Trophoblast cell (in vitro differentiated cells and primary cell): ENCODE measurements around the gene BPGM.
A peak's percentile ranks its signal among the peaks of the same experiment; 100 is the strongest.

ENCODE experiments used
- DNase-seq, 2 donors: peaks; one replicate each; pipeline ENCODE4 v3.0.0-alpha.2; 2016
- H2AFZ ChIP-seq: 2 replicates; pipeline ENCODE4 v1.6.1; 2013; ENCODE audit warnings: low read length, moderate library complexity, mild to moderate bottlenecking; ENCODE audit not compliant: insufficient read depth, poor library complexity
- H2AK5ac ChIP-seq: 2 replicates; pipeline ENCODE4 v1.6.1; 2013; ENCODE audit warnings: mild to moderate bottlenecking, low read length
- H2BK120ac ChIP-seq: 2 replicates; pipeline ENCODE4 v1.6.1; 2013; ENCODE audit warnings: low read length, mild to moderate bottlenecking, moderate library complexity; ENCODE audit not compliant: insufficient read depth, poor library complexity
- H2BK12ac ChIP-seq: 2 replicates; pipeline ENCODE4 v1.6.1; 2013; ENCODE audit warnings: mild to moderate bottlenecking, low read length, moderate library complexity
- H2BK5ac ChIP-seq: 2 replicates; pipeline ENCODE4 v1.6.1; 2013; ENCODE audit warnings: low read length, low read depth, moderate library complexity, mild to moderate bottlenecking; ENCODE audit not compliant: poor library complexity
- H3K14ac ChIP-seq: 2 replicates; pipeline ENCODE4 v1.6.1; 2013; ENCODE audit warnings: mild to moderate bottlenecking, low read length
- H3K18ac ChIP-seq: 2 replicates; pipeline ENCODE4 v1.6.1; 2013; ENCODE audit warnings: mild to moderate bottlenecking, low read length
- H3K23ac ChIP-seq: 2 replicates; pipeline ENCODE4 v1.6.1; 2013; ENCODE audit warnings: low read length
- H3K27ac ChIP-seq: 2 replicates; pipeline ENCODE4 v1.5.1; 2013; ENCODE audit warnings: low read depth, mild to moderate bottlenecking, inconsistent platforms, low read length, moderate library complexity
- H3K27me3 ChIP-seq: 2 replicates; pipeline ENCODE4 v1.6.1; 2013; ENCODE audit warnings: inconsistent platforms, mild to moderate bottlenecking, low read length, moderate library complexity; ENCODE audit not compliant: insufficient read depth
- H3K36me3 ChIP-seq, 2 experiments: 1 replicate in 1 of 2; 2 replicates in 1 of 2; pipeline ENCODE4 v1.6.1; 2013; ENCODE audit warnings: low read length in 2 of 2, mild to moderate bottlenecking in 2 of 2, moderate library complexity in 1 of 2; ENCODE audit not compliant: insufficient read depth in 2 of 2, control insufficient read depth in 1 of 2
- H3K4ac ChIP-seq: 2 replicates; pipeline ENCODE4 v1.6.1; 2013; ENCODE audit warnings: low read depth, mild to moderate bottlenecking, low read length, moderate library complexity
- H3K4me1 ChIP-seq, 2 experiments: 1 replicate in 1 of 2; 2 replicates in 1 of 2; pipeline ENCODE4 v1.6.1; 2013; ENCODE audit warnings: low read length in 2 of 2, mild to moderate bottlenecking in 2 of 2, moderate library complexity in 1 of 2; ENCODE audit not compliant: insufficient read depth in 2 of 2, control insufficient read depth in 1 of 2
- H3K4me2 ChIP-seq: 2 replicates; pipeline ENCODE4 v1.6.1; 2013; ENCODE audit warnings: inconsistent platforms, mild to moderate bottlenecking, low read length, moderate library complexity
- H3K4me3 ChIP-seq: 2 replicates; pipeline ENCODE4 v1.5.1; 2013; ENCODE audit warnings: mild to moderate bottlenecking, low read depth, low read length, inconsistent platforms
- H3K79me1 ChIP-seq: one replicate; pipeline ENCODE4 v1.6.1; 2013; ENCODE audit warnings: low read length
- H3K79me2 ChIP-seq: 2 replicates; pipeline ENCODE4 v1.6.1; 2013; ENCODE audit warnings: low read length, mild to moderate bottlenecking; ENCODE audit not compliant: control insufficient read depth, insufficient read depth, poor library complexity
- H3K9ac ChIP-seq: 2 replicates; pipeline ENCODE4 v1.6.1; 2013; ENCODE audit warnings: mild to moderate bottlenecking, low read length
- H3K9me3 ChIP-seq: 2 replicates; pipeline ENCODE4 v1.6.1; 2013; ENCODE audit warnings: low read depth, mild to moderate bottlenecking, control low read depth, inconsistent platforms, low read length; ENCODE audit not compliant: insufficient read depth
- H4K12ac ChIP-seq: 2 replicates; pipeline ENCODE4 v1.6.1; 2013; ENCODE audit warnings: low read depth, mild to moderate bottlenecking, low read length, moderate library complexity
- H4K8ac ChIP-seq: 2 replicates; pipeline ENCODE4 v1.6.1; 2013; ENCODE audit warnings: low read depth, mild to moderate bottlenecking, low read length, moderate library complexity
- H4K91ac ChIP-seq: one replicate; pipeline ENCODE4 v1.6.1; 2013; ENCODE audit warnings: low read depth, mild to moderate bottlenecking, low read length, moderate library complexity
- WGBS: extraction: QIAGEN DNeasy Blood & Tissue Kit; methylation state at CpG from one replicate; pipeline ENCODE4 v1.1.7; 2013; ENCODE audit warnings: missing lambda C conversion rate; ENCODE audit not compliant: insufficient read length, insufficient coverage; ENCODE audit errors: extremely low coverage; 5-methylcytosine and 5-hydroxymethylcytosine counted together

The BPGM gene

GRCh38 chr7:134643131-134643530 lies 3.5 kb upstream of the BPGM start:
- H2BK12ac ChIP-seq, result no peak overlapping the region

GRCh38 chr7:134645478-134645877 lies 1.2 kb upstream of the BPGM start:
- no peak overlapping the region for H2BK12ac ChIP-seq
- no peak overlapping the region for H3K23ac ChIP-seq
- no peak overlapping the region for H3K4me3 ChIP-seq
- H2BK5ac ChIP-seq, result no peak overlapping the region
- H3K4ac ChIP-seq, result no peak overlapping the region
- H3K14ac ChIP-seq, result no peak overlapping the region
- peaks cover 4% of the 10 kb centered on the region for H3K79me1 ChIP-seq
- no peak overlapping the region for H2AK5ac ChIP-seq
- H3K9ac ChIP-seq, result no peak overlapping the region
- no CpG with 5 or more reads among the region's 5 CpGs for WGBS
- no peaks in the 10 kb centered on the region for H3K9me3 ChIP-seq
- H4K8ac ChIP-seq, result no peak overlapping the region
- no peak overlapping the region for H2BK120ac ChIP-seq
- H3K18ac ChIP-seq, result no peak overlapping the region
- H4K91ac ChIP-seq, result no peak overlapping the region
- no peaks in the 10 kb centered on the region for H3K79me2 ChIP-seq
- H3K27me3 ChIP-seq, result no peaks in the 10 kb centered on the region
- H3K4me2 ChIP-seq, result peak overlapping the region; percentile 82
- no peak for DNase-seq
- no peaks in the 10 kb centered on the region for H3K36me3 ChIP-seq
- H3K4me1 ChIP-seq, result no peaks in the 10 kb centered on the region
- no peak overlapping the region for H2AFZ ChIP-seq
- H4K12ac ChIP-seq, result no peak overlapping the region
- no peak overlapping the region for H3K27ac ChIP-seq

More at GRCh38 chr7:134643131-134643530, 3.5 kb upstream of the BPGM start:
- no peak overlapping the region for H3K23ac ChIP-seq
- no peak overlapping the region for H3K14ac ChIP-seq
- no peak overlapping the region for H4K91ac ChIP-seq
- H3K4ac ChIP-seq, result no peak overlapping the region
- H3K27me3 ChIP-seq, result no peaks in the 10 kb centered on the region
- no peak overlapping the region for H3K4me2 ChIP-seq
- H3K9ac ChIP-seq, result no peak overlapping the region
- no CpG with 5 or more reads among the region's 1 CpG for WGBS
- H2BK5ac ChIP-seq, result no peak overlapping the region
- no peak for DNase-seq
- H3K4me3 ChIP-seq, result no peak overlapping the region
- no peak overlapping the region for H3K27ac ChIP-seq
- no peaks in the 10 kb centered on the region for H3K9me3 ChIP-seq
- no peak overlapping the region for H3K18ac ChIP-seq
- no peak overlapping the region for H2AK5ac ChIP-seq
- H3K79me1 ChIP-seq, result peaks cover 4% of the 10 kb centered on the region
- no peak overlapping the region for H2BK120ac ChIP-seq
- H4K8ac ChIP-seq, result no peak overlapping the region
- no peaks in the 10 kb centered on the region for H3K79me2 ChIP-seq
- H3K36me3 ChIP-seq, result no peaks in the 10 kb centered on the region
- no peaks in the 10 kb centered on the region for H3K4me1 ChIP-seq
- H4K12ac ChIP-seq, result no peak overlapping the region
- H2AFZ ChIP-seq, result no peak overlapping the region

DNA sequence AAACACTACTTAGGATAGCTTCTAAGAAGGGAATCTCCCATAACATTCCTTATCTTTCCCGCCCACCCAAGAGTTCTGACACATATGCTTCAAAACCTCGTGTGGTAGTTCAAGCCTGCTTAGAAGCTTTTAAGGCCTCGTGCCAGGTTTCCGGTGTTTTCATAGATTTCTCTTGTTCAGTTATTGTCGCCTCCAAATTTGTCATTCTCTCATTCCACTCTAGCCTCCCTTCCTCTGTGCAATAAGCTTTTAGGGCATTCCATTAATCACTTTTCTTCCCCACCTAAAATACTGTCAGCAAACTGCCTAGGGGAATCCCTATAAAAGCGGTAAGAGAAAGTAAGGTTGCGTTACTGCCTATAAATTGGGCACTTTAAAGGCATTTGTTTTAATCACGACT lies 718 bp upstream of the BPGM start:
- peak overlapping the region; percentile 70 for H3K9ac ChIP-seq
- H2AFZ ChIP-seq, result no peak overlapping the region
- no peaks in the 10 kb centered on the region for H3K9me3 ChIP-seq
- no peaks in the 10 kb centered on the region for H3K4me1 ChIP-seq
- no peak overlapping the region for H2BK120ac ChIP-seq
- no peak overlapping the region for H3K18ac ChIP-seq
- no peak overlapping the region for H4K91ac ChIP-seq
- H2BK5ac ChIP-seq, result no peak overlapping the region
- H3K27me3 ChIP-seq, result no peaks in the 10 kb centered on the region
- no peak overlapping the region for H3K27ac ChIP-seq
- H3K36me3 ChIP-seq, result no peaks in the 10 kb centered on the region
- no peaks in the 10 kb centered on the region for H3K79me2 ChIP-seq
- H4K12ac ChIP-seq, result no peak overlapping the region
- peaks cover 4% of the 10 kb centered on the region for H3K79me1 ChIP-seq
- peak overlapping the region; percentile 40 for H4K8ac ChIP-seq
- no peak overlapping the region for H3K23ac ChIP-seq
- H2BK12ac ChIP-seq, result no peak overlapping the region
- no peak overlapping the region for H3K4ac ChIP-seq
- peak overlapping the region; percentile 82 for H3K4me2 ChIP-seq
- H2AK5ac ChIP-seq, result no peak overlapping the region
- no peak overlapping the region for H3K14ac ChIP-seq
- H3K4me3 ChIP-seq, result peak overlapping the region; percentile 57
- peak; percentile 13 to 23 for DNase-seq
- WGBS, result no CpG with 5 or more reads among the region's 8 CpGs

DNA sequence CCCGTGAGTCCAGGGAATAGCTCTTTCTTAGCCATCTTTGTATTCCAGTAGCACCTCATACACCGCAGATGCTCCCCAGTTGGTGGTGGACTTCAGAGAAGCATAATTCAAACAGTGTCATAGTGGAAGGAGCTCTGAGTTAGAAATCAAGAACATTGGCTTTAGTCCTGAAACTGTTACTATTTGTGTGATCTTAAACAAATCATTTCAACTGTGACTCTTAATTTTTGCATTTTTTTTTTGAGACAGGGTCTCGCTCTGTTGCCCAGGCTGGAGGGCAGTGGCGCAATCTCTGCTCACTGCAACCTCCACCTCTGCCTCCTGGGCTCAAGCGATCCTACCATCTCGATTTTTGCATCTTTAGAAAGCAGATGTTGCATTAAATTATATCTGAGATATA lies 1.8 kb downstream of the BPGM start:
- Histone ChIP-seq H3K4me1 (no peaks in the 10 kb centered on the region), H2BK5ac (no peak overlapping the region), H4K91ac (no peak overlapping the region), H3K4me2 (no peak overlapping the region), H3K27me3 (no peaks in the 10 kb centered on the region), H3K9ac (no peak overlapping the region), H3K79me1 (peaks cover 4% of the 10 kb centered on the region), H4K8ac (no peak overlapping the region), H4K12ac (no peak overlapping the region), H3K23ac (no peak overlapping the region), H3K14ac (no peak overlapping the region), H3K4me3 (no peak overlapping the region), H2AFZ (no peak overlapping the region), H2BK12ac (no peak overlapping the region), H3K9me3 (no peaks in the 10 kb centered on the region), H3K4ac (peak overlapping the region; percentile 79), H2AK5ac (no peak overlapping the region), H3K27ac (no peak overlapping the region), H3K36me3 (no peaks in the 10 kb centered on the region), H3K18ac (no peak overlapping the region), H3K79me2 (no peaks in the 10 kb centered on the region), H2BK120ac (no peak overlapping the region)
- no CpG with 5 or more reads among the region's 6 CpGs for WGBS
- DNase-seq, result peak in 1 of 2 donors; percentile 26
